Small intestine (tissue), 7 donors: ENCODE data around the gene PSMB2. TPM values are rescaled to one million over a fixed set of nuclear protein-coding genes. Genes with fewer than 3 reads are reported as not detected.

ENCODE experiments used
- DNase-seq, 2 donors: peaks; one replicate each; pipeline versions ENCODE4 v3.0.0 to v3.0.0-alpha.2; 2013
- FAIRE-seq: peaks from 2 replicates; lab custom pipeline; 2012; peaks lifted over from hg19 to GRCh38; lab: Jason Lieb, UNC
- H3K27ac ChIP-seq, 3 donors: one replicate each; pipeline ENCODE4 v1.5.1; 2013; ENCODE audit warnings: low read length in 2 of 3, mild to moderate bottlenecking in 2 of 3, control low read depth in 1 of 3, inconsistent platforms in 1 of 3, low read depth in 1 of 3, moderate library complexity in 1 of 3
- H3K27me3 ChIP-seq, 3 donors: one replicate each; pipeline ENCODE4 v1.6.1; 2013; ENCODE audit warnings: low read length in 3 of 3, inconsistent platforms in 1 of 3; ENCODE audit not compliant: control insufficient read depth in 3 of 3, insufficient read depth in 3 of 3
- H3K36me3 ChIP-seq, 3 donors: one replicate each; pipeline ENCODE4 v1.6.1; 2013; ENCODE audit warnings: low read length in 3 of 3, inconsistent platforms in 1 of 3, low read depth in 1 of 3, mild to moderate bottlenecking in 1 of 3, moderate library complexity in 1 of 3; ENCODE audit not compliant: control insufficient read depth in 3 of 3, insufficient read depth in 2 of 3
- H3K4me1 ChIP-seq, 3 donors: one replicate each; pipeline ENCODE4 v1.6.1; 2013; ENCODE audit warnings: low read length in 2 of 3, inconsistent platforms in 1 of 3, low read depth in 1 of 3, mild to moderate bottlenecking in 1 of 3, moderate library complexity in 1 of 3; ENCODE audit not compliant: control insufficient read depth in 3 of 3, insufficient read depth in 2 of 3
- H3K4me3 ChIP-seq, 3 donors: one replicate each; pipeline ENCODE4 v1.5.1; 2013; ENCODE audit warnings: low read length in 3 of 3, control low read depth in 1 of 3, inconsistent platforms in 1 of 3, low read depth in 1 of 3, mild to moderate bottlenecking in 1 of 3, moderate library complexity in 1 of 3
- H3K9me3 ChIP-seq, 2 donors: one replicate each; pipeline ENCODE4 v1.6.1; 2013; ENCODE audit warnings: low read depth in 1 of 2, low read length in 1 of 2; ENCODE audit not compliant: control insufficient read depth in 2 of 2, insufficient read depth in 1 of 2
- WGBS, 3 donors: extraction: QIAGEN DNeasy Blood & Tissue Kit; methylation state at CpG; one replicate each; pipeline ENCODE4 v1.1.7; 2013; 5-methylcytosine and 5-hydroxymethylcytosine counted together
- polyA plus RNA-seq, 4 donors: library from polyadenylated mRNA; stranded (reverse) in 3 of 4; unstranded in 1 of 4; fragments of 200-250 nt in 3 of 4; fragments of 120-200 nt in 1 of 4; gene quantifications; one replicate each; pipeline versions ENCODE4 v1.2.1 to v1.2.3, GENCODE V29; 2013
- donor health status: healthy with polysubstance abuse.
- donor health status: control.
- donor health status: control.
- donor health status: Bipolar disorder and iron deficiency.
- donor health status: healthy.

Gene PSMB2
- polyA plus RNA-seq, 4 donors = 30.9 to 76.2 (median 44.8) TPM

DNA sequence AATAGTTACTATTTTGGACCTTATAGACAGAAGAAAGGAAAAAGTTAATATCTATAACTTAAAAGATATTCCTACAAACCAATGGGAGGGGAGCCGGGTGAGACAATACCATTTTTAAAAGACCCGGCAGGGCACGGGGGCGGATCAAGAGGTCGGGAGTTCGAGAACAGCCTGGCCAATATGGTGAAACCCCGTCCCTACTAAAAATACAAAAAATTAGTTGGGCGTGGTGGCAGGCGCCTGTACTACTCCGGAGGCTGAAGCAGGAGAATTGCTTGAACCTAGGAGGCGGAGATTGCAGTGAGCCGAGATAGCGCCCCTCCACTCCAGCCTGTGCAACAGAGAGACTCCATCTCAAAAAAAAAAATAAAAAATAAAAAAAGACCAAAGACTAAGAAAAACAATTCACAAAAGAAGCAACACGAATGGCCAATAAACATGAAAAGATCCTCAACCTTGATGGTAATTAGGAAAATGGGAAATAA, 1.2 kb upstream of the PSMB2 start:
- 10 to 33% (median 23%) methylated on average over 14 of the region's 14 CpGs for WGBS, 3 donors
- Histone ChIP-seq H3K4me1 (peaks cover 0 to 10% (median 0%) of the 10 kb centered on the region in 3 donors), H3K4me3 (peak overlapping the region; percentile 14 to 99 (median 60)), H3K27ac (peak overlapping the region in 1 of 3 donors; percentile 98), H3K27me3 (peaks cover 0 to 18% (median 0%) of the 10 kb centered on the region in 3 donors), H3K36me3 (no peaks in the 10 kb centered on the region), H3K9me3 (no peaks in the 10 kb centered on the region)
- DNase-seq (no peak), FAIRE-seq (no peak)

GRCh38 chr1:35640380-35641232, 720 bp downstream of the PSMB2 start:
- Histone ChIP-seq H3K4me3 (peak overlapping the region; percentile 60 to 99 (median 75)), H3K27ac (peak overlapping the region; percentile 50 to 98 (median 96)), H3K27me3 (peaks cover 0 to 10% (median 0%) of the 10 kb centered on the region in 3 donors), H3K36me3 (no peaks in the 10 kb centered on the region), H3K4me1 (peaks cover 0 to 10% (median 0%) of the 10 kb centered on the region in 3 donors), H3K9me3 (no peaks in the 10 kb centered on the region)
- FAIRE-seq = no peak
- peak in 1 of 2 donors; percentile 22 for DNase-seq
- WGBS, 3 donors = 11 to 16% (median 12%) methylated on average over 29 of the region's 29 CpGs

DNA sequence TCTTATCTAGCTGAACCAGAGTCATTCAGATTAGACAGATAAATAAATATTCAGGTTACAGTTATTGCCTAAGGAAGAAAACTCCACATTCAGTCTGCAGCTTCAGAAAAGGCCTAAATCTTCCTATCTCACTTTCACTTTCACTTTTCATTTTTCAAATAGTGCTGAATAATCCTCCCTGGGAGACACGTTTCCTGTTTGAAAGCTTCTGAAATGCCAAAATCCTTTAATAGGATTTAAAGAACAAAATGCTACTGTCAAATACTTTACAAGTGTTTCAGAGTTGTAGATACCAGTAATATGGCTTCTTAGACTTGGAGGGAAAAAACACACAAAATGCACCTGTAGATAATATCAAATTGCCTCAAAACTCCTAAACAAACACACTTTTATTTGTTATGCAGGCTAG, 3.9 kb downstream of the PSMB2 start:
- 0% methylated on average over 1 of the region's 1 CpG for WGBS, 3 donors
- H3K27ac ChIP-seq = peak overlapping the region in 1 of 3 donors; percentile 41

DNA sequence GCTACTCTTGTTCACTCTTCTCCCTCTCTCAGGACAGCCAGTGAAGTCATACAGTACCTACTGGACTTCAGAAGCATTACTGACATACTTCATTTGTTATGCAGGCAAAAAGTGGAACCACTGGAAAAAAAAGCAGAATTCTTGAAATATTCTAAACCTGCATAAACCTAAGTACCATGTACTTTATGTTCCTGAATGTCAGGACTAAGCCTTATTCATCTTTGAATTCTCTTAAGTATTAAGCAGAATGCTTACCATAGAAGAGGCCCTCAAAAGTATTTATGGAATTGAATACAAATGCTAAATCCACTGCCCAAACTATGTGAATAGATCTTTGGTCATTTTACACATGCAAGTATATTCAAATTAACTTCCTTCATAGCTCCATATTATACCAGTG, 7.8 kb downstream of the PSMB2 start:
- Histone ChIP-seq H3K4me3 (no peak overlapping the region), H3K27ac (no peak overlapping the region), H3K9me3 (no peaks in the 10 kb centered on the region), H3K27me3 (no peaks in the 10 kb centered on the region), H3K36me3 (peaks cover 0 to 31% (median 11%) of the 10 kb centered on the region in 3 donors), H3K4me1 (no peaks in the 10 kb centered on the region)
- DNase-seq = no peak
- FAIRE-seq = no peak

More for the DNA sequence above, 3.9 kb downstream of the PSMB2 start:
- peak overlapping the region in 1 of 3 donors; percentile 35 for H3K4me3 ChIP-seq
- H3K36me3 ChIP-seq = peaks cover 0 to 21% (median 8%) of the 10 kb centered on the region in 3 donors
- DNase-seq (peak; percentile 48 to 79), FAIRE-seq (no peak)
- no peaks in the 10 kb centered on the region for H3K9me3 ChIP-seq
- H3K4me1 ChIP-seq = peaks cover 0 to 7% (median 0%) of the 10 kb centered on the region in 3 donors
- H3K27me3 ChIP-seq = no peaks in the 10 kb centered on the region

GRCh38 chr1:35631396-35631795, 9.9 kb downstream of the PSMB2 start:
- no peaks in the 10 kb centered on the region for H3K27me3 ChIP-seq
- FAIRE-seq = no peak
- 86 to 88% (median 86%) methylated on average over 3 of the region's 3 CpGs for WGBS, 3 donors

DNA sequence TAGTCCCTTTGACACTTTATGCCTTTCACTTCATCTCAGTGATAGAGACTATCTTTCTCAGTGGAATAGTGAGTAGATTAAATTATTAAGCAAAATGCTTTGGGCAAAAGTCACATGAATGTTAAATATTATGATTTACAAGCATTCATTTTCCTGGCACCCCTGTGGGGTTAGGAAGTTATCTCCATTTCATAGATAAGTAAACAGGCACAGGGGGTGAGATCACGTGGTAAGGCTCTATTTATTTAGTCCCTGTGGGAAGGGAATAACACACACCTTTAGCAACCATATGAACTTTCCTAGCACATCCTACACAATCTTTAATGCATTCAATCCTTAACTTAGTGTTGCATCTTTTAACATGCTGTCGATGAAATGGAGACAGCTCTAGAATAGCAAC, 12.3 kb downstream of the PSMB2 start:
- DNase-seq (peak in 1 of 2 donors; percentile 24), FAIRE-seq (no peak)
- 43 to 69% (median 55%) methylated on average over 2 of the region's 2 CpGs for WGBS, 3 donors
- Histone ChIP-seq H3K36me3 (peaks cover 0 to 26% (median 15%) of the 10 kb centered on the region in 3 donors), H3K27ac (no peak overlapping the region), H3K4me3 (no peak overlapping the region), H3K4me1 (no peaks in the 10 kb centered on the region), H3K27me3 (no peaks in the 10 kb centered on the region), H3K9me3 (no peaks in the 10 kb centered on the region)

More at GRCh38 chr1:35631396-35631795, 9.9 kb downstream of the PSMB2 start:
- DNase-seq = no peak
- H3K9me3 ChIP-seq = no peaks in the 10 kb centered on the region
- H3K27ac ChIP-seq = no peak overlapping the region
- no peaks in the 10 kb centered on the region for H3K4me1 ChIP-seq
- H3K36me3 ChIP-seq = peaks cover 0 to 37% (median 13%) of the 10 kb centered on the region in 3 donors
- H3K4me3 ChIP-seq = no peak overlapping the region

DNA sequence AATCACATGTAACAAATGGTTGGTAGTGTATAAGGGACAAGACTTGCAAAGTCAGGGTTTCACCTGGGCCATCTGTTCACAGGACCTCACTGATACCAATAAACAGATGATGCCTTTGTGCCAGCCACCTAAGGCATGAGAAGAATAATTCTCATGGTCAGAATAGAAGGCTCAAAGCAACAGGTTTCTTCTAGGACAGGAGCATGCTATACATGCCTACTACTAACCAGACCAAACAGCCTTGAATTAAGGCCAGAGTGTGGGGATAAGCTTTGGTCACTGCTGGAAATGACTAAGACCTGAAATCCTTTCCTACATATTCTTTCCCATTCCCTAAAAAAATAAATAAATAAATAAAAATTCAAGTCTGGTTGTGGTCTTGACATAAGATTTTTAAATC, 17.5 kb downstream of the PSMB2 start:
- Histone ChIP-seq H3K27ac (no peak overlapping the region), H3K36me3 (peaks cover 0 to 25% (median 7%) of the 10 kb centered on the region in 3 donors), H3K27me3 (no peaks in the 10 kb centered on the region), H3K4me1 (no peaks in the 10 kb centered on the region), H3K4me3 (no peak overlapping the region), H3K9me3 (no peaks in the 10 kb centered on the region)
- no peak for DNase-seq
- FAIRE-seq = no peak

GRCh38 chr1:35622510-35623178, 18.7 kb downstream of the PSMB2 start:
- 83 to 95% (median 92%) methylated on average over 4 of the region's 4 CpGs for WGBS, 3 donors
- FAIRE-seq = no peak
- peaks cover 0 to 27% (median 9%) of the 10 kb centered on the region in 3 donors for H3K36me3 ChIP-seq

More at GRCh38 chr1:35622510-35623178, 18.7 kb downstream of the PSMB2 start:
- no peaks in the 10 kb centered on the region for H3K4me1 ChIP-seq
- no peak overlapping the region for H3K4me3 ChIP-seq
- H3K9me3 ChIP-seq = no peaks in the 10 kb centered on the region
- no peak for DNase-seq
- no peaks in the 10 kb centered on the region for H3K27me3 ChIP-seq
- H3K27ac ChIP-seq = no peak overlapping the region
